ENCODE data around the gene TMEM203.

TMEM203 gene

DNA sequence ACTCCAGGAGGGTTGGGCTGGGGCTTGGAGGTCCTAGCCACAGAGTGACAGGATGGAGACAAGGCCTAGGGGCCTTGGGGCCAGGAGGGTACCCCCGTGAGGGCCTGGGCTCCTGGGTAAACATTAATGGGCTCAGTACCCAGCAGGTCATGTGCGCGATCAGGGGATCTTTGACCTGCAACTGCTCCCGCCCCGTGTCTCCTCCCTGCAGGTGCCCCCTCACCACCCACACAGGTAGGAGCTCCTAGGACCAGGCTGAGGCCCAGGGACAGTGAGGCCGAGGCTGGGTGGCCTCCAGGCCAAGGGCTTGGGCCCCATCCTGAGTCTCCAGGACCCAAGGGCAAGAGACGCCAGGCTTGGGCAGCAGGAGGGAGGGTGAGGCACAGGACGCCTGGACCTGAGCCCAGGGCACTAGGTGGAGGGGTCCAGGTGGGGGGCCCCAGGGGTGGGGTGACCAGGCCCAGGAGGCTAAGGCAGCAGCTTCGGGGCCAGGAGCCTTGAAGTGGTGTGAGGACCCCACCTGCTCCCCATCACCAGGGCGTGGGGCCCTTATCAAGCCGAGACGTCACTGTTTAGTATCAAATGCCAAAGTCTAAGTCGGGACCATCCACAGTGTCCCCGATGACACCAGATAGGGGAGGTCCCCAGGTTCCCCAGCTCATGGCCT is 25.4 kb upstream of the TMEM203 start, which contains the start of gene SLC34A3:
Gene SLC34A3, plus strand, starts transcription at position 197 of the 667 bp plus-strand sequence. CDS start 802 bp downstream, outside the sequence.
- FAIRE-seq (no peak), DNase-seq (ENCODE audit: insufficient read length, low spot score) (no peak)

DNA sequence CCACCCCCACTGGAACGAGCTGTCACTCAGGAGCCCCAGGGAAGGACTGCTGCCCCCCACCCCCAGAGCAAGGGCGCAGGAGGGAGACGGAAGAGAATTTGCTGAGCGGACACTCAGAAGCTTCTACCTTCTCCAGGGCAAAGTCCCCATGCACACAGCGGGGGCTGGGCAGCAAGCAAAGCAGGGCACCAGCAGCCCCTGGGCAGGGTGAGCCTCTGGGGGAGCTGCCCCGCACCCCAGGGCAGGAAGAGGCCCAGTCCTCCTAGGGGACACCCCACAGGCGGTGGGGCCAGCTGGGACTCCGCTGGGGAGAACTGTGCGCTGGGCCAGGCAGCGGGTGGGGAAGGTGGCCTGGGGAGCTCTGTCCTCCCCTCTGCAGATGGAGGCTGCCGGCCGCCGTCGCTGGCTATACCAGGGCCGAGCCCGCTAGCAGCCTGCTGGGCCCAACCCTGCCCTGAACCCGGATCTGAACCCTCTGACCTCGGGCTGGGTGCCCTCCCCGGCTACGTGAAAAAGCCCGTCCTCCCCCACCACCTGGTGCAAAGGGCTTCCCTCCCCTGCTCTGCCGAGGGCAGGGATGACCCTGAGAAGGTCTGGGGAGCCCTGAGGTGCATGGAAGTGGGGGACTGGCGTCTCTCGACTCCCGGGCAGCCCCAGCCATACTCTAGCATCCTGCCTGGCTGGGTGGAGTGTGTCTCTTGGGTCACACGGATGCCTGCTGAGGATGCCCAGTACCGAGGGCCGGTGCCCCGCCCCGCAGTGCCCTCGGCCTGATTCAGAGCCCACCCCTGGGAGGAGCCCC is 24.7 kb upstream of the TMEM203 start:
- FAIRE-seq, result no peak
- DNase-seq (ENCODE audit: insufficient read length, low spot score), result no peak

DNA sequence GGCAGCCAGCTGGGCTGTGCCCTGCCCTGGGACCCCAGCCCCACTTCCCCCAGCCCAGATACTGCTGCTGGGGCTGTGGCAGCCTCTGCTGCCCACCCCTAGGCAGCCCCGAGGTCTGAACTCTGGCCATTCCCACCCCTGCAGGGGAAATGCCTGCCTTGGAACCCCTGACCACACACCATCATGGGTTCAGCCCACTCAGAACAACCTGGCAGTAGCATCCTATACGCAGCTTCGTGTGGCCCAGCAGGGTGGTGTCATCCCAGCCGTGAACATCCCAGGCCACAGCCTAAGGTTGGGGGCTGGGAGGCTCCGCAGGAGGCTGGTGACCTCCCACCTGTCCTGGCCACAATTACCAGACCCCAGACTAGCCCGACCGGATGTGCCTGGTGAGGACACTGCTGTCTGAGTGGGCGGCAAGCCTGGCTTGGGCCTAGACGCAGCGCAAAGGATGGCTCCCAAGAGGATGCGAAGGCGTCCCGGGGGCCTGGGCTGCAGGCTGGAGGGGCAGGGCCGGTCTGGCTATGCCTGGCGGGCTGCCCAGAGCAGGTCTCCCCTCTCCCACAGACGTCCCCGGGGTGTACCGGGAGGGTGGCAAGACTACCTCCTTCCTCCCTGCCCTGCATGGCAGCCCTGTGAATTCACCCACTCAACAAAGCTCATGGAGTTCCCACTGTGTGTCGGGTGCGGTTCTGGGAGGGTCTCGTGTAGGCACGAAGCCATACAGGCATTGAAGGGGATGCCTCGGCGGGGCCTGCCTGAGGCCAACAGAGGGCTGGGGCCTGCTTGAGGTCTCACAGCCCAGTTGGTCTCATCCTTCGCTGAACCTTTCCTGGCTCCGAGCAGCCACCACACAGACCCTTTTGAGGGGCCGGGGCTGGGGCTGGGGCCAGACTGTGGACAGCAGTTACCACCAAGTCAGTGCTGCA is 23.8 kb upstream of the TMEM203 start:
- FAIRE-seq, result no peak
- no peak for DNase-seq (ENCODE audit: insufficient read length, low spot score)

DNA sequence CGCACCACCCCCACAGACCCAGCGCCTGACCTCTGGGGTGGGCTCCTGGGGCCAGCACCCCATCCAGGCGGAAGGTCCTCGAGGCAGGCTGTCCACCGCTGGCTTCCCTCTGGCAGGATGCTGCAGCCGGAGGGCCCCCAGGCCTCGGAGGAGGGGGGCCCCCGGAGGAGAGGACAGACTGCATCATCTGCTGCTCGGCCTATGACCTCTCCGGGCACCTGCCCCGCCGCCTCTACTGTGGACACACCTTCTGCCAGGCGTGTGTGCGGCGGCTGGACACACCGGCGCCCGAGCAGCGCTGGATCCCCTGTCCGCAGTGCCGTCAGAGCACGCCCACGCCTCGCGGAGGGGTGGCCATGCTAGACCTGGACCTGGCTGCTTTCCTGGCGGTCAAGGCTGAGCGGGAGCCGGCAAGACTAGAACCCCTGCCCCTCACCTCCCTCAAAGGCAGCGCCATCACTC is 23.1 kb upstream of the TMEM203 start:
- no peak for DNase-seq (ENCODE audit: insufficient read length, low spot score)
- FAIRE-seq, result no peak

DNA sequence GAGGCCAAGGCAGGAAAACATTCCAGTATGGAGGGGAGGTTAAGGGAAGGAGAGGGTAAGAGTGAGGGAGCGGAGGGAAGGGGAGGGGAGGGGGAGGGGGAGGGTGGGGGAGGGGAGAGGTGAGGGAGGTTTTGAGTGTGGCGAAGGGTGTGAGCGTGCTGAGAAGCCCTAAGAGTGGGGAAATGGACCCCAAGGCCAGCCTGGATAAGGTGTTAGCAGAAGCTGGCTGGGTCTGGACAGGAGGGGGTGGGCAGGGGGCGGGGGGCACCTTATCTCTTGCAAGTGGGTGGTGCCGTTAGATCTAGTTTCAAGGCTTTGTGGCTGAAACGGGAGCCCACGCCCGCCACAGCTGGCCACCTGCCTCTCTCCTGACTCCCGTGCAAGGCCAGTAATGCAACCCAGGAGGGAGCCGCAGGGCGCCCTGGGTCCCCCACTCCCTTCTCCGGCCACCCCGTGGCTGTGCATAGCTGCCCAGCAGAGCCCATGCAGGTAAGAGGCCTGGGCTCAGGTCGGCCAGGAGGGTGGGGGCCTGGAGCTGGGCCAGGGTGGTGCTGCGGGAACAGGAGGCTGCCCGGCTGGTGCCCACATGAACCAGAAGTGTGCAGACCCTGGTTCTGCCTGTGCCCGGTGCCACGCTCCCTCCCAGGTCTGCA is 22.5 kb upstream of the TMEM203 start:
- FAIRE-seq, result no peak
- DNase-seq (ENCODE audit: insufficient read length, low spot score), result no peak

DNA sequence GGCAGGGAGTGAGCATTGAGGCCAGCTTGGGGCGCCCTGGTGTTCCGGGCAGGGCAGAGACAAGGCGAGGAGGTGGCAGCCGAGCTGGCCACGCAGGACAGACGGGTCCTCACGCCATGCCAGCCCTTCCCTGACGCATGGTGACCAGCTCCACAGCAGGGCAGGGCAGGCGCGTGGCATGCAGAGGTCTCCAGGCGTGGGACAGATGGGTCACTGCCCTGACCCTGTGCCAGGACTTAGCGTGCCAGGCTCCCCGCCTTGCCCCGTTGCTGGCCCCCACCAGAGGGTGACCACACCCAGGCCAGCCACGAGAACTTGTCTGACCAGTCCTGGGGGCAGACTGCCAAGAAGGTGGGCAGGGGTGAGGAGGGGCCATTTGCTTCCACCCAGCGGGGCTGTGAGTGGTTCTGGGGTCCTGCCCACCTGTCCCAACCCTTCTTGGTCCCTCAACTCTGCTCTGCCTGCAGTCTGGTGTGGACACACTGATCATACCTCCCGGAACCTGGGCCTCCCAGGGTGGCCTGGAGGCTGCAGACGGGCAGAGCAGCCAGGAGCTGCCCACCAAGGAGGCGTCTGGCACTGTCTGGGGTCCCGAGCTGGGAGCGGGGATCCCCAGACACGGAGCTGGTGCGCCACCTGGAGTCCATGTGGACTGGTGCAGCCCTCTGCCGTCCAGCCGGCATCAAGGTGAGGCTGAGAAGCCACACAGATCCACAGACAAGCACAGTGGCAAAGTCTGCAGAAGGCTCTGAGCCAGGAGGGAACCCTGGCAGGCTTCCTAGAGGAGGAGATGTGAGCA is 21.8 kb upstream of the TMEM203 start, which contains the start of gene RNF224:
Gene RNF224, plus strand, starts transcription at position 449 of the 799 bp plus-strand sequence. CDS start 834 bp downstream, outside the sequence.
- FAIRE-seq, result peak; percentile 57
- peak; percentile 79 for DNase-seq (ENCODE audit: insufficient read length, low spot score)

DNA sequence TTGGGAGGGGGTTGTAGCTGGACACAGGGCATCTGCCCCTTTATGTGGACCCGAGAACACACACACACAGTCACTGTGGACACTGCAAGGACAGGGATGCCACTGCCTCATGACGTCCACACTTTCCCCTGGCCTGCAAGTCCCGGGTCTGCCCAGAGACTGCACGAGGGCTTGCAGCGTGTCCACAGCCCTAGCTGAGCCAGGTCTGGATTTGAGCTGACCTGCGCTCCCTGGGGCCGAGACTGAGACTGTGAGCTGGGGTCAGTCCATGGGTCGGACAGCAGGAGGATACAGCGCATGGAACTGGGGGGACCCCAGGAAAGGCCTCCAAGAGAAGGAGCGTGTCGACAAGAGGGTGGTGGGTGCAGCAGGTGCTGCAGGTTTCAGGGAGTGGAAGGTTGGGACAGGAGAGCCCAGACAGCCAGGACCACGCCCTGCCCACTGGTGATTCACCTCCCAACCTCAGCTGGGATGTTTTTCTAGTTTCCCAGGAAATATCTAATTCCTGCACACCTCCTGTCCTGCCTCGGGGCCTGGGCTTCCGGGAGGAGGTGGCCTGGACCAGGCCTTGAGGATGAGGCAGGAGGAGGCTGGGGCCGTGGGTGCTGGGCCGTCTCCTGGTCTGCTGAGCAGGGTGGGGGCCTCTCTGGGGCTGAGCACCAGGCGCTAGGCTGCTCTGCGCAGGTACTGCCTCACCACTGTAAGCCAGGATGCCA is 21.0 kb upstream of the TMEM203 start:
- FAIRE-seq, result no peak
- no peak for DNase-seq (ENCODE audit: insufficient read length, low spot score)

DNA sequence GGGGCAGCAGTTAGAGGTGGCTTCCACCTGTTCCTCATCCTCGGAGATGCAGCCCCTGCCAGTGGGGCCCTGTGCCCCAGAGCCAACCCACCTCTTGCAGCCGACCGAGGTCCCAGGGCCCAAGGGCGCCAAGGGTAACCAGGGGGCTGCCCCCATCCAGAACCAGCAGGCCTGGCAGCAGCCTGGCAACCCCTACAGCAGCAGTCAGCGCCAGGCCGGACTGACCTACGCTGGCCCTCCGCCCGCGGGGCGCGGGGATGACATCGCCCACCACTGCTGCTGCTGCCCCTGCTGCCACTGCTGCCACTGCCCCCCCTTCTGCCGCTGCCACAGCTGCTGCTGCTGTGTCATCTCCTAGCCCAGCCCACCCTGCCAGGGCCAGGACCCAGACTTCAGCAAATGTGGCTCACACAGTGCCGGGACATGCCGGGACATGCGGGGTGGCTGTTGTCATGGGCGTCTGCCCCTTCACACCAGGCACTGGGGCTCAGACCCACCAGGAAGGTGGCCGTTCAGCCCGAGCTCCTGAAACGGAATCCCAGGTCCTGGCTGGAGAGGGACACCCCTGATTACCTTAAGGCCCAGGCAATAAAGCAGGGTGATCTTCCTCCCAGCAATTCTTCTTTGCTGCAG is 20.4 kb upstream of the TMEM203 start:
- DNase-seq (ENCODE audit: insufficient read length, low spot score), result no peak
- FAIRE-seq, result no peak

DNA sequence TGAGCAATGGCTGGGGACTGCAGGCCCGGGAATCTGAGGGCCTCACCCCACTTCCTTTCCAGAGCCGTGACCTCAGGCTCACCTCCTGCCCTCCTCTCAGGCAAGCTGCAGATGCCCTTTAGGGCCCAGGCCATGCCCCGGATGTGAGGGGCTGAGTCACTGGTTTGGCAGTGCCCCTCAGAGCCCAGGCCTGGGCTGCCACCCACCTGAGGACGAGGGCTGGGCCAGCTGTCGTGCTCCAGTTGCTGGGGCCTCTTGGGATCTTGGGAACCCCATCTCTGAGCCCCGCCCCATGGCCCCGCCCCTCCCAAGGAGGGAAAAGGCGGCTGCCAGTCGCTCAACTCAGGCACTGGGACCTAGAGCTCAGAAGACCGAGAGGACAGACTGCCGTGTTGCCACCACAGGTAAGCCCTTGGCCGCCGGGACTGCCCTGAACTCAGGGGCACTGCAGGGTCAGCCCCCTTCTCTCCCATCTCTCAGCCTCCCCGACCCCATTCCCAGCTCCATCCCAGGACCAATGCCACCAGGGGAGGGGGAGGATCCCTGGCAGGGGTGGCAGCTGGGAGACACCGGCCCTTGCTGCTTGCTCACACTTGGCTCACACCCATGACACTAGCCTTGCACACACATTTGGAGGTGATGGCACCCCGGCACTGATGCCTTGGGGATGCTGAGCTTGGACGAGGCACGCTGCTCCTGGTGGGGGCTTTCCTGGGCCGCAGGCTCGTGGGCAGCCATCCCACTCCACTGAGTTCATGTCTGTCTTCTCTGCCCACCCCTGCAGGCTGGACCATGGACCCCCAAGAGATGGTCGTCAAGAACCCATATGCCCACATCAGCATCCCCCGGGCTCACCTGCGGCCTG is 19.6 kb upstream of the TMEM203 start, which contains the start of gene CYSRT1:
Gene CYSRT1, plus strand, starts transcription at position 345 of the 865 bp plus-strand sequence. Its CDS starts 448 bp downstream, at position 793.
- DNase-seq (ENCODE audit: insufficient read length, low spot score) (no peak), FAIRE-seq (no peak)

DNA sequence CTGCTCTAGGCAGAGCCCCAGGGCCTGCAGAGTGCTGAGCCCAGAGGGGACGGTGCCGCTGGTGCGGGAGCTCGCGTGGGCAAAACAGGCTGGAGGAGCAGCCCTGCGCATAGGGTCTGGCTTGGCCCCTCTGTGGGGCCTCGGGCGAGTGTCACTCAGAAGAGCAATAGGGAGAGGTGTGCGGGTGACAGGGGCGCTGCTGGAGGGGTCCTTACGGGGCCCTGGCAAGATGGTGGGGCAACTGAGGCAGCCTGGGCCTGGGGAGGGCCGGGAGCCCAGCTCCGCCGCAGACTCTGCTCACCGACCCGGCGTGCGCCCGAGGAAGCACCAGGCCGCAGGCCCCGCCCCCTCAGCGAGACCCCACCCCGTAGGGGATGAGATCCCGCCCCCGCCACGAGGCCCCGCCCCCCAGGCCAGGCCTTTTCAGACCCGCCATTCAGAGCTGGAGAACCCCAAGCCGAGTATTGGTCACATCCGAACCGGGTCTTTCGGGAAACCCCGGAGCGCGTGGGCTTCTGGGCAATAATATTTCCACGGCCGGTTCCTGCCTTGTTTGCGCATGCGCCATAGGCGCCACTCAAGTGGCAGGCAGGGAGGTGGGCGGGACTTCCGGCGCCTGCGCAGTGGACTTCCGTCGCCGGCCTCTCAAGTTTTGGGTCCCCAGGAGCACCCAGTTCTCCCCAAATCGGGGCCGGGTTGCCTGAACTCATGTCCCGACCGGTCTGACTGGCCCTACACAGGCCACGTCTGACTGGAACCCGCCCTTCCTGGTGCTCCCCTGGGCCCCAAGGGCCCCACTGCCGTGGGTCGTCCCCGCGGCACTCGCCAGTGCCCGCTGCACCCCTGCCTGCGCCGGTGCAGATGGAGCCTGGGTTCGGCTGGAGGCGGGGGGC is 17.9 kb upstream of the TMEM203 start:
- peak; percentile 70 for FAIRE-seq
- peak; percentile 91 for DNase-seq (ENCODE audit: insufficient read length, low spot score)

DNA sequence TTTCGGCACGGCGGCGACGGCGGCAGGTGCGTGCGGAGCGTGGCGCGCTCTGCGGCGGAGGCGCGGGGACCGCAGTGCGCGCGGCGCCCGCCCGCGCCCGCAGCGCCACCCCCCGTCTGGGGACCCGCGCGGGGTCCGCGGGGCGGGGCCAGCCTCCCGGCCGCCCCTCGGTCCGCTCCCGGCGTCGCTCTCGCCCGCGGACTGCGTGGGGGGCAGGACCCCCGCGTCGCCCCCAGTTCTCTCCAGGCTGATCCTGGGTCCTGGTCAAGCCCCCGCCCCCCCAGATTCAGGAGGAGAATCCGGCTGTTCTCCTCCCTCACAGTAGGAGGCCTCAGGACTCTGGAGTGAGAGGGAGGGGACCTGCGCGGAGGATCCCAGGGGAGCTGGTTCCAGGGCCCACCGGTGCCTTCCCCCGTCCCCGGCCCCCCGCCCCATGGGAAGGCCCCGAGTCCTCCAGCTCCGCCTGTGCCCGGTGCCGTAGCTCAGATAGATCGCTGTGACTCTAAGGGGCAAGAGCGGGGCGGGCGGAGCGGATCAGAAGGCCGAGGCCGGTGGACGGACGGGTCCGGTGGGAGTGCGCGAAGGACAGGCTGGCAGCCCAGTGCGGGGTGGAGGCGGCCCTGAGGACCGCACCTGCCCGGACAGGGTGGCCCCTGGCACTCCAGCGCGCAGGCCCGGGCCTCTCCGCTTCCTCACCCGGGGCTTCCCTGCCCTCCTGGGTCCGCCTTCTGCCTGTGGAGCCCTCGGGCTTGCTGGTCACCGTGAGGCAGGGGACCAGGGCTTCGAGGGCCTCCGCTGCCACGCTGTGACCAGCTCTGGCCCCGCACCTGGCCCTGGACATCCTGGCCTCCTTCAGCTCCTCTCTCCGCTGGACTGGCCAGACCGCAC is 17.0 kb upstream of the TMEM203 start, which contains the start of gene RNF208:
Gene RNF208, minus strand, starts transcription at position 51 of the 888 bp plus-strand sequence. CDS start 1,028 bp downstream, outside the sequence.
- DNase-seq (ENCODE audit: insufficient read length, low spot score) (no peak), FAIRE-seq (no peak)

DNA sequence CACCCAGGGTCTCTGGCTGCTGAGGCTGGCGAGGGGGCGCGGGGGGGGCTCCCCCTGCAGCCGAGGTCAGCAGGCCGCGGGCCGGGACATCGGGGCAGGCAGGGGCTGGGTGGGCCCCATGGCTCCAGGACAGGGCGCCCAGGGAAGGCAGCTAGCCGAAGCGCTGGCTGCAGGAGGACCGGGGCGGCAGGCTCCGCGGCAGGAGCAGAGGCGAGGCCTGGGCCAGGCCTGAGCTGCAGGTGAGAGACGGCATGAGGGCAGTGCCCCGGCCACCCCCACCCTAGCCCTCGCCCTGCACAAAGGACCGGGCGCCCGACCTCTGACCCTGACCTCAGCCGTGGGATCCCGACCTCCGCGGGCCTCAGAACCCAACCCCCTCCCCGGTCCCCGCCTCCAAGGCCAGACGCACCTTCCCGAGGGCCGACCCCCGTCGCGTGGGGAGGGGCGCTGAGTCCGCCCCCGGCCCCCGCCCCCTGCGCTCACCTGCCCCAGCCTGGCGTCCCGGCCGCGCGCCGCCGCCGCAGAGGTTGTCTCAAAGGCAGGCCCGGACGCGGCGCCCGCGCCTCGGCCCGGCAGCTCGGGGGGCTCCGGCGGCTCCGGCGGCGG is 16.2 kb upstream of the TMEM203 start:
- FAIRE-seq (no peak), DNase-seq (ENCODE audit: insufficient read length, low spot score) (no peak)

DNA sequence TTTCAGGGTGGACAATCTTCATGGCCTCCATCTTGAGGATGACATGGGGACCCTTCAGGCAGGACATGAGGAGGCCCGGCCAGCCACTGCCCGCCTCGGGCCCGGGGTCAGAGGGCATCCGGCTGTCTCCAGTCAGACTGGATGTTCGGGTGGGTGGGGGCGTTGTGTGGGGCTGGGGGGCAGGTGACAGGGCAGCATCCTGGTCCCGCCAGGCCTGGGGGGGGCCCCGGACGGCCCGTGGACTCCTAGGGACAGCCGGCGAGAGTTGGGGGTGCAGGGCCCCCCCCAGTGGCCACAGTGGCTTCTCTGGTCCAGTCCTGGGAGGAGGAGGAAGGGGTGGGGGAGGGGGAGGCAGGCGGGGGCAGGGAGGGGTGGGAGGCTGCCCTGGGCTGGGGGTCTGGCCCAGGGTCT is 15.7 kb upstream of the TMEM203 start:
- no peak for FAIRE-seq
- DNase-seq (ENCODE audit: insufficient read length, low spot score), result no peak

DNA sequence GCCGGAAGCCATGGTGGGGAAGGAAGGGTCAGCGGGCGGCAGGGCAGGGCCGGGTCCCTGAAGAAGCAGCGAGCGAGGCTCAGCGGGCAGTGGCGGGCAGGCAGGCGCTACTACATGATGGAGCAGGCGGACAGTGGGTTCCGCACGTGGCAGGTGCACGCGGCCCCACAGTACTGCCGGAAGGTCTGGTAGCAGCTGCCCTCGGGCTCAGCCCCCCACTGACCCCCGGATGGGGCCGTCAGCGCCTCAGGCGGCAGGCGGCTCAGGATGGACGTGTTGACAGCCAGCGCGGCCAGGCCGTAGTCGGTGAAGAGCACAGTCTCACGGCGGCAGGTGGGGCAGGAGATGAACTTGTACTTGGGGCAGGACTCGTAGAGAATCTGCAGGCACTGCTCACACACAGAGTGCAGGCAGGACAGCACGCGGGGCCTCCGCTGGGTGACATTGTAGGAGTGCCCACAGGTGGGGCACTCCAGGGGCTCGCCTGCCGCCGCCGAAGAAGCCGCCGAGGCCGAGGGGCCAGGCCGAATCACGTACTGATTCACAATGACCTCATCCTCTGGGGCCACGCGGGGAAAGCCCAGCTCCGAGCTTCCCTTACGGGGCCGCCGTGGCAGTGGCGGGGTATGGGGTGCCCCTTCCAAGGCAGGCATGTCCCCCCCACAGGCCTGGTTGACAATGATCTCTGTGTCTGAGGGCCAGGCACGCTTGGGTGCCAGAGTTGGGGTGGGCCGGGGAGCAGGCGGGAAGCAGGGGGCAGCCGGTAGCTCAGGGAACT is 15.1 kb upstream of the TMEM203 start:
- DNase-seq (ENCODE audit: insufficient read length, low spot score), result no peak
- FAIRE-seq, result no peak

Measured in HTR-8/SVneo (cell line).